Neutrophil (primary cell): ENCODE data around the gene NKX2-3.
A peak's percentile ranks its signal among the peaks of the same experiment; 100 is the strongest.

Source experiments
- H3K27ac ChIP-seq: fragments of 200-600 bp; sonication (generic); 2 replicates; pipeline ENCODE4 v1.5.1; 2016; ENCODE audit warnings: mild to moderate bottlenecking, moderate library complexity
- H3K27me3 ChIP-seq: fragments of 200-600 bp; sonication (generic); 2 replicates; pipeline ENCODE4 v1.6.0; 2016; ENCODE audit warnings: mild to moderate bottlenecking
- H3K36me3 ChIP-seq: fragments of 200-600 bp; sonication (generic); 2 replicates; pipeline ENCODE4 v1.5.1; 2017
- H3K4me1 ChIP-seq, 2 experiments: fragments of 200-600 bp in 1 of 2; sonication (generic) in 1 of 2; 1 replicate in 1 of 2; 2 replicates in 1 of 2; pipeline versions ENCODE4 v1.5.1 to v1.6.1; 2013 to 2016; ENCODE audit warnings: low read depth in 1 of 2, low read length in 1 of 2, mild to moderate bottlenecking in 1 of 2, moderate library complexity in 1 of 2; ENCODE audit not compliant: control insufficient read depth in 1 of 2, insufficient read depth in 1 of 2
- H3K4me3 ChIP-seq, 2 experiments: fragments of 200-600 bp in 1 of 2; sonication (generic) in 1 of 2; 1 replicate in 1 of 2; 2 replicates in 1 of 2; pipeline ENCODE4 v1.5.1; 2013 to 2016; ENCODE audit warnings: low read depth in 1 of 2, low read length in 1 of 2, mild to moderate bottlenecking in 1 of 2, moderate library complexity in 1 of 2
- H3K9me3 ChIP-seq: fragments of 200-600 bp; sonication (generic); 2 replicates; pipeline ENCODE4 v1.5.1; 2016
- CTCF ChIP-seq: fragments of 200-600 bp; sonication (generic); IDR thresholded peaks from 2 replicates; pipeline ENCODE4 v1.5.1; 2016; ENCODE audit warnings: antibody characterized with exemption

The NKX2-3 gene

GRCh38 chr10:99532687-99533495 lies at the start of gene NKX2-3:
Gene NKX2-3 (plus strand): TSS chr10:99532942. CDS start chr10:99533132, 190 bp downstream.
- peaks cover 100% of the 10 kb centered on the region for H3K27me3 ChIP-seq
- TF ChIP-seq CTCF = no peak
- H3K36me3 ChIP-seq = no peaks in the 10 kb centered on the region
- no peaks in the 10 kb centered on the region for H3K9me3 ChIP-seq
- H3K4me3 ChIP-seq = peak within 1 kb of the TSS; percentile 35 to 36
- no peak within 1 kb of the TSS for H3K27ac ChIP-seq
- peaks cover 59 to 80% of the 10 kb centered on the region in 2 experiments for H3K4me1 ChIP-seq

GRCh38 chr10:99484626-99485581 lies 47.8 kb upstream of the NKX2-3 start:
- H3K4me3 ChIP-seq = no peak overlapping the region
- H3K36me3 ChIP-seq = no peaks in the 10 kb centered on the region
- TF ChIP-seq CTCF = no peak
- H3K4me1 ChIP-seq = no peaks in the 10 kb centered on the region
- H3K9me3 ChIP-seq = no peaks in the 10 kb centered on the region
- H3K27ac ChIP-seq = no peak overlapping the region
- H3K27me3 ChIP-seq = peaks cover 60% of the 10 kb centered on the region

- Histone ChIP-seq H3K4me1 (no peaks in the 10 kb centered on the region), H3K27ac (no peak overlapping the region), H3K36me3 (no peaks in the 10 kb centered on the region), H3K9me3 (no peaks in the 10 kb centered on the region), H3K27me3 (peaks cover 79% of the 10 kb centered on the region), H3K4me3 (no peak overlapping the region)
- TF ChIP-seq CTCF = no peak
Observed at GRCh38 chr10:99487125-99487807, 45.5 kb upstream of the NKX2-3 start.

- Histone ChIP-seq H3K9me3 (no peaks in the 10 kb centered on the region), H3K27me3 (peaks cover 81% of the 10 kb centered on the region), H3K27ac (no peak overlapping the region), H3K36me3 (no peaks in the 10 kb centered on the region), H3K4me3 (no peak overlapping the region), H3K4me1 (no peaks in the 10 kb centered on the region)
- TF ChIP-seq CTCF = no peak
Observed at GRCh38 chr10:99489271-99489670, 43.5 kb upstream of the NKX2-3 start.

- Histone ChIP-seq H3K4me3 (no peak overlapping the region), H3K9me3 (no peaks in the 10 kb centered on the region), H3K27ac (no peak overlapping the region), H3K27me3 (peaks cover 12% of the 10 kb centered on the region), H3K4me1 (no peaks in the 10 kb centered on the region), H3K36me3 (no peaks in the 10 kb centered on the region)
- no peak for TF ChIP-seq CTCF
Observed at GRCh38 chr10:99497343-99498025, 35.3 kb upstream of the NKX2-3 start.
